TTC549 (cell line): ENCODE data around the gene FBLN5.
"Not testable (repeated sequence)": the region's sequence is repeated elsewhere in the genome, so short reads cannot be mapped to it uniquely, and the experiment has no call there.

Source experiments
- FAIRE-seq: peaks from 2 replicates; lab custom pipeline; 2012; peaks lifted over from hg19 to GRCh38; lab: Jason Lieb, UNC

The FBLN5 gene

GRCh38 chr14:91884664-91885063 lies 62.8 kb downstream of the FBLN5 start:
- no peak for FAIRE-seq

- FAIRE-seq, result no peak
Observed at GRCh38 chr14:91883753-91884152, 63.7 kb downstream of the FBLN5 start.

- FAIRE-seq, result no peak
Observed at GRCh38 chr14:91882776-91883175, 64.7 kb downstream of the FBLN5 start.

- FAIRE-seq, result no peak
Observed at GRCh38 chr14:91882369-91882768, 65.1 kb downstream of the FBLN5 start.

GRCh38 chr14:91879196-91879595 lies 68.3 kb downstream of the FBLN5 start:
- FAIRE-seq, result no peak

GRCh38 chr14:91878274-91878673 lies 69.2 kb downstream of the FBLN5 start:
- no peak for FAIRE-seq

GRCh38 chr14:91877376-91877915 lies 70.0 kb downstream of the FBLN5 start:
- FAIRE-seq, result no peak

- FAIRE-seq, result no peak
Observed at GRCh38 chr14:91876492-91876891, 71.0 kb downstream of the FBLN5 start.

- FAIRE-seq, result no peak
Observed at GRCh38 chr14:91875525-91876286, 71.8 kb downstream of the FBLN5 start.

GRCh38 chr14:91873471-91874415 lies 73.8 kb downstream of the FBLN5 start:
- FAIRE-seq, result no peak

GRCh38 chr14:91872517-91873470 lies 74.7 kb downstream of the FBLN5 start:
- FAIRE-seq, result no peak

GRCh38 chr14:91872011-91872501 lies 75.4 kb downstream of the FBLN5 start:
- FAIRE-seq, result no peak

GRCh38 chr14:91871401-91871800 lies 76.1 kb downstream of the FBLN5 start:
- FAIRE-seq, result not testable (repeated sequence)

GRCh38 chr14:91870890-91871289 lies 76.6 kb downstream of the FBLN5 start:
- no peak for FAIRE-seq

GRCh38 chr14:91870001-91870400 lies 77.5 kb downstream of the FBLN5 start:
- no peak for FAIRE-seq

GRCh38 chr14:91869556-91869955 lies 77.9 kb downstream of the FBLN5 start:
- no peak for FAIRE-seq

- no peak for FAIRE-seq
Observed at GRCh38 chr14:91867316-91867988, 80.0 kb downstream of the FBLN5 start, which contains the start of gene TC2N. TSS of gene TC2N (minus strand) at chr14:91867536. CDS start at chr14:91813769, 53,767 bp downstream.

GRCh38 chr14:91866511-91867295 lies 80.8 kb downstream of the FBLN5 start:
- no peak for FAIRE-seq

GRCh38 chr14:91866061-91866460 lies 81.4 kb downstream of the FBLN5 start:
- no peak for FAIRE-seq

GRCh38 chr14:91862417-91862816 lies 85.1 kb downstream of the FBLN5 start:
- no peak for FAIRE-seq
